Stomach (tissue), 9 donors: ENCODE data around the gene PRMT7. TPM values are rescaled to one million over a fixed set of nuclear protein-coding genes. Genes with fewer than 3 reads are reported as not detected.
A peak's percentile ranks its signal among the peaks of the same experiment; 100 is the strongest.

Experiments used
- DNase-seq, 2 donors: peaks; one replicate each; pipeline versions ENCODE4 v3.0.0 to v3.0.0-alpha.2; 2013 to 2019
- H3K27ac ChIP-seq, 5 donors: fragments of 200-600 bp in 4 of 5; sonication (generic) in 4 of 5; one replicate each; pipeline ENCODE4 v1.5.1; 2013 to 2019; ENCODE audit warnings: mild to moderate bottlenecking in 1 of 5, moderate library complexity in 1 of 5
- H3K27me3 ChIP-seq, 3 donors: fragments of 200-600 bp; sonication (generic); one replicate each; pipeline ENCODE4 v1.5.1; 2017 to 2019; ENCODE audit warnings: mixed run types in 1 of 3
- H3K36me3 ChIP-seq, 4 donors: fragments of 200-600 bp; sonication (generic); 1 replicate in 3 of 4; 2 replicates in 1 of 4; pipeline ENCODE4 v1.5.1; 2016 to 2019
- H3K4me1 ChIP-seq, 4 donors: fragments of 200-600 bp; sonication (generic); one replicate each; pipeline ENCODE4 v1.5.1; 2016 to 2019
- H3K4me3 ChIP-seq, 4 donors: fragments of 200-600 bp; sonication (generic) in 3 of 4; one replicate each; pipeline ENCODE4 v1.5.1; 2016 to 2019; ENCODE audit warnings: mild to moderate bottlenecking in 1 of 4
- H3K9me3 ChIP-seq, 4 donors: fragments of 200-600 bp; sonication (generic); one replicate each; pipeline ENCODE4 v1.5.1; 2016 to 2019
- EP300 ChIP-seq: sonication (generic); formaldehyde crosslinking; IDR thresholded peaks from one replicate; pipeline ENCODE4 v1.6.1; 2017; ENCODE audit warnings: antibody characterized with exemption
- POLR2A ChIP-seq, 4 donors: fragments of 450-650 bp; IDR thresholded peaks; one replicate each; pipeline ENCODE4 v1.6.1; 2016; ENCODE audit warnings: antibody characterized with exemption in 4 of 4, control low read depth in 2 of 4, mild to moderate bottlenecking in 1 of 4, moderate library complexity in 1 of 4
- POLR2AphosphoS5 ChIP-seq, 3 donors: sonication (generic); formaldehyde crosslinking; IDR thresholded peaks; one replicate each; pipeline ENCODE4 v1.6.1; 2016; ENCODE audit warnings: antibody characterized with exemption in 3 of 3
- WGBS, 5 donors: extraction: QIAGEN DNeasy Blood & Tissue Kit in 3 of 5; methylation state at CpG; one replicate each; pipeline versions ENCODE4 v1.1.5 to v1.1.7; 2013 to 2018; 5-methylcytosine and 5-hydroxymethylcytosine counted together
- intact Hi-C: fragments of 100-400 bp; cut with DNase I; formaldehyde crosslinking; loops from one replicate; pipeline ENCODE4 v1.15.1; 2023; ENCODE audit warnings: low total_unique reads
- polyA plus RNA-seq, 3 donors: library from polyadenylated mRNA; stranded (reverse); fragments of 200-250 nt; gene quantifications; one replicate each; pipeline ENCODE4 v1.2.3, GENCODE V29; 2013
- total RNA-seq, 5 donors: library from RNA; depleted of rRNA; stranded (reverse); fragments of >200 nt; gene quantifications; one replicate each; pipeline versions ENCODE4 v1.1.0 to v1.2.3, GENCODE V29; 2014 to 2016
- TF ChIP-seq, protein P1 (sequence below), 7 experiments: fragments of 450-650 bp in 4 of 7; fragments of 200-600 bp in 3 of 7; sonication (generic) in 3 of 7; IDR thresholded peaks; one replicate each; pipeline ENCODE4 v1.5.1; 2016 to 2019; ENCODE audit warnings: antibody characterized with exemption in 7 of 7, control low read depth in 2 of 7, mild to moderate bottlenecking in 1 of 7
- donor health status: healthy with polysubstance abuse.
- donor health status: Bipolar disorder and iron deficiency.
- donor health status: healthy.

Gene PRMT7
- total and polyA plus RNA-seq, 8 donors, result 22.4 to 88.8 (median 37.2) TPM

DNA sequence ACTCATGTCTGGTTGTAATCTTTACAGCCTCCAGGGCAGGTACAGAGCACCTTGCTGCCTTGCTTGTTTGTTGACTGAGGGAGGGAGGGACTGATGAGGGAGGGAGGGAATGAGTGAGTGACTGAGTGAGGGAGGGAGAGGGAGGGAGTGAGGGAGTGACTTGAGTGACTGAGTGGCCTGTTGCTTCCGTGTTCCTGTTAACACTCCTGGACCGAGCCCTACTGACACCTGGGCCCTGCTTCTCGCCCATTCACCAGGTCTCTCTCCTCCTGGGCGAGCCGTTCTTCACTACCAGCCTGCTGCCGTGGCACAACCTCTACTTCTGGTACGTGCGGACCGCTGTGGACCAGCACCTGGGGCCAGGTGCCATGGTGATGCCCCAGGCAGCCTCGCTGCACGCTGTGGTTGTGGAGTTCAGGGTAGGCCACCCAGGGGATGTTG lies 41.2 kb downstream of the PRMT7 start:
- H3K27ac ChIP-seq, result peak overlapping the region; percentile 29 to 82 (median 65)
- intact Hi-C loops, result no loop called here
- peak overlapping the region in 2 of 4 donors; percentile 19 to 26 for H3K4me3 ChIP-seq
- H3K9me3 ChIP-seq, result no peaks in the 10 kb centered on the region
- DNase-seq, result peak; percentile 75 to 93
- H3K36me3 ChIP-seq, result peaks cover 64 to 100% (median 100%) of the 10 kb centered on the region in 4 donors
- 40 to 74% (median 58%) methylated on average over 9 to 11 of the region's 11 CpGs for WGBS, 5 donors
- TF ChIP-seq, protein P1, sequence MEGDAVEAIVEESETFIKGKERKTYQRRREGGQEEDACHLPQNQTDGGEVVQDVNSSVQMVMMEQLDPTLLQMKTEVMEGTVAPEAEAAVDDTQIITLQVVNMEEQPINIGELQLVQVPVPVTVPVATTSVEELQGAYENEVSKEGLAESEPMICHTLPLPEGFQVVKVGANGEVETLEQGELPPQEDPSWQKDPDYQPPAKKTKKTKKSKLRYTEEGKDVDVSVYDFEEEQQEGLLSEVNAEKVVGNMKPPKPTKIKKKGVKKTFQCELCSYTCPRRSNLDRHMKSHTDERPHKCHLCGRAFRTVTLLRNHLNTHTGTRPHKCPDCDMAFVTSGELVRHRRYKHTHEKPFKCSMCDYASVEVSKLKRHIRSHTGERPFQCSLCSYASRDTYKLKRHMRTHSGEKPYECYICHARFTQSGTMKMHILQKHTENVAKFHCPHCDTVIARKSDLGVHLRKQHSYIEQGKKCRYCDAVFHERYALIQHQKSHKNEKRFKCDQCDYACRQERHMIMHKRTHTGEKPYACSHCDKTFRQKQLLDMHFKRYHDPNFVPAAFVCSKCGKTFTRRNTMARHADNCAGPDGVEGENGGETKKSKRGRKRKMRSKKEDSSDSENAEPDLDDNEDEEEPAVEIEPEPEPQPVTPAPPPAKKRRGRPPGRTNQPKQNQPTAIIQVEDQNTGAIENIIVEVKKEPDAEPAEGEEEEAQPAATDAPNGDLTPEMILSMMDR (IDR thresholded peaks at IDR 0.05), result no peak
- TF ChIP-seq POLR2A (IDR thresholded peaks at IDR 0.05), result no peak
- no peak for TF ChIP-seq EP300
- peak in 2 of 3 donors; percentile 15 to 64 for TF ChIP-seq POLR2AphosphoS5 (IDR thresholded peaks at IDR 0.05)
- no peaks in the 10 kb centered on the region for H3K27me3 ChIP-seq
- H3K4me1 ChIP-seq, result peaks cover 10 to 26% (median 18%) of the 10 kb centered on the region in 4 donors

GRCh38 chr16:68353366-68353765 lies 42.5 kb downstream of the PRMT7 start:
- H3K4me3 ChIP-seq, result no peak overlapping the region
- no peaks in the 10 kb centered on the region for H3K27me3 ChIP-seq
- H3K9me3 ChIP-seq, result no peaks in the 10 kb centered on the region
- TF ChIP-seq, protein P1 (IDR thresholded peaks at IDR 0.05), result no peak
- no peak for TF ChIP-seq POLR2AphosphoS5 (IDR thresholded peaks at IDR 0.05)
- peaks cover 67 to 100% (median 99%) of the 10 kb centered on the region in 4 donors for H3K36me3 ChIP-seq
- DNase-seq, result no peak
- intact Hi-C loops, result no loop called here
- H3K27ac ChIP-seq, result no peak overlapping the region
- H3K4me1 ChIP-seq, result peaks cover 10 to 29% (median 19%) of the 10 kb centered on the region in 4 donors
- 85 to 96% (median 90%) methylated on average over 13 of the region's 13 CpGs for WGBS, 5 donors

- no peaks in the 10 kb centered on the region for H3K9me3 ChIP-seq
- DNase-seq, result no peak
- H3K4me1 ChIP-seq, result peaks cover 10 to 29% (median 19%) of the 10 kb centered on the region in 4 donors
- H3K36me3 ChIP-seq, result peaks cover 69 to 100% (median 98%) of the 10 kb centered on the region in 4 donors
- no peaks in the 10 kb centered on the region for H3K27me3 ChIP-seq
- intact Hi-C loops, result no loop called here
- H3K27ac ChIP-seq, result no peak overlapping the region
- TF ChIP-seq POLR2A (IDR thresholded peaks at IDR 0.05), result no peak
- no peak for TF ChIP-seq POLR2AphosphoS5 (IDR thresholded peaks at IDR 0.05)
- TF ChIP-seq, protein P1 (IDR thresholded peaks at IDR 0.05), result no peak
- TF ChIP-seq EP300, result no peak
- no peak overlapping the region for H3K4me3 ChIP-seq
- 92 to 96% (median 93%) methylated on average over 9 of the region's 9 CpGs for WGBS, 5 donors
These were observed 44.0 kb downstream of the PRMT7 start for GRCh38 chr16:68354816-68355215.

DNA sequence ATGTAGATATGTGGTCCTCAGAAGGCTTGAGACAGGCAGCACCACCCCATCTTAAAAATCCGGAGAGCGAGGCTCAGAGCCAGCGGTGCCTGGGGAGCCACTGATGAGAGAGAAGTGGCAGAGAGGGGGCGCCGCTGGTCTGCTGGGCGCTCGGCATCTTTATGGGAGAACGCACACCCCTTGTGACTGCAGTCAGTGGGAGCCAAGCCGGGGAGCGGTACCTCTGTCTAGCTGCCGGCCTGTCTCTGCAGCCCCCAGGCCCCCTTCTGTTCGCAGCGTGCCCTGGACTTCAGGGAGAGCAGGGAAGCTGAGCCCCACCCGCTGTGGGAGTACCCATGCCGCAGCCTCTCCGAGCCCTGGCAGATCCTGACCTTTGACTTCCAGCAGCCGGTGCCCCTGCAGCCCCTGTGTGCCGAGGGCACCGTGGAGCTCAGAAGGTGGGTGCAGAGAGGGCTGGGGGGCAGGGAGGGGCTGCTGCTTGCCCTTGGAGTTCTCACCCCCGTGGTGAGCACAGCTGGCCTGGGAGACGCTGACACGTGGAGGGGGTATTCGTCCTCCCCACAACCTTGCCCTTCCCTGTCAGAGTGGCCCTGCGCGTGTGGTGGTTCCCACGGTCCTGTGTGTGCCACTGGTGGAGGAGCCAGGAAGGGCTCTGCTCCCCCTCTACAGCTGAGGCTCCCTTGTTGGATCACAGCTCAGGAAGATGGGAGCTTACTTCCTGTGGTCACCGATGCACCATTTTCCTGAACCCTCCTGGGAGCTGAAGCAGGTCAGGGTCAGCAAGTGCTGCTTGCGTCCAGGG lies 44.8 kb downstream of the PRMT7 start:
- intact Hi-C loops, result no loop called here
- no peaks in the 10 kb centered on the region for H3K27me3 ChIP-seq
- no peaks in the 10 kb centered on the region for H3K9me3 ChIP-seq
- H3K36me3 ChIP-seq, result peaks cover 65 to 99% (median 94%) of the 10 kb centered on the region in 4 donors
- 79 to 93% (median 83%) methylated on average over 13 to 28 of the region's 28 CpGs for WGBS, 5 donors
- H3K27ac ChIP-seq, result no peak overlapping the region
- TF ChIP-seq POLR2A (IDR thresholded peaks at IDR 0.05) (no peak), POLR2AphosphoS5 (IDR thresholded peaks at IDR 0.05) (no peak), EP300 (no peak)
- TF ChIP-seq, protein P1 (IDR thresholded peaks at IDR 0.05), result no peak
- peaks cover 10 to 29% (median 19%) of the 10 kb centered on the region in 4 donors for H3K4me1 ChIP-seq
- DNase-seq, result no peak
- peak overlapping the region in 1 of 4 donors; percentile 16 for H3K4me3 ChIP-seq
